ENCODE data around the gene DHRS9. TPM values are rescaled to one million over a fixed set of nuclear protein-coding genes. Genes with fewer than 3 reads are reported as not detected.

DHRS9 gene
- total RNA-seq, 1 experiment from 2014 or later = 2.1 TPM

GRCh38 chr2:169081551-169081950 lies 12.2 kb downstream of the DHRS9 start:
- H3K9ac ChIP-seq (ENCODE audit: low read length) = no peak overlapping the region
- peaks cover 25% of the 10 kb centered on the region for H3K4me1 ChIP-seq (ENCODE audit: low read length)
- no peak overlapping the region for H3K4me3 ChIP-seq (ENCODE audit: low read length)
- H3K36me3 ChIP-seq (ENCODE audit: insufficient read depth, low read length) = no peaks in the 10 kb centered on the region
- no peak for DNase-seq
- H3K79me2 ChIP-seq (ENCODE audit: low read length) = no peaks in the 10 kb centered on the region
- no peaks in the 10 kb centered on the region for H3K9me3 ChIP-seq (ENCODE audit: low read length)
- no peak overlapping the region for H3K27ac ChIP-seq (ENCODE audit: low read length)
- no peak overlapping the region for H2AFZ ChIP-seq (ENCODE audit: low read length)
- H3K4me2 ChIP-seq (ENCODE audit: low read depth, low read length, poor library complexity, severe bottlenecking) = no peak overlapping the region
- no peaks in the 10 kb centered on the region for H3K9me2 ChIP-seq (replicated peaks; ENCODE audit: insufficient read depth, low read length)
- no peaks in the 10 kb centered on the region for H3K27me3 ChIP-seq (ENCODE audit: low read length)
- H4K20me1 ChIP-seq (ENCODE audit: insufficient read depth, low read depth, low read length) = no peaks in the 10 kb centered on the region

GRCh38 chr2:169082995-169083394 lies 13.6 kb downstream of the DHRS9 start:
- Histone ChIP-seq H2AFZ (ENCODE audit: low read length) (no peak overlapping the region; the same call in 1 of the 2 replicates), H3K27ac (ENCODE audit: low read length) (no peak overlapping the region), H3K9me3 (ENCODE audit: low read length) (no peaks in the 10 kb centered on the region), H3K36me3 (ENCODE audit: insufficient read depth, low read length) (no peaks in the 10 kb centered on the region), H3K27me3 (ENCODE audit: low read length) (no peaks in the 10 kb centered on the region), H4K20me1 (ENCODE audit: insufficient read depth, low read depth, low read length) (no peaks in the 10 kb centered on the region), H3K4me1 (ENCODE audit: low read length) (peaks cover 25% of the 10 kb centered on the region), H3K9ac (ENCODE audit: low read length) (no peak overlapping the region), H3K4me2 (ENCODE audit: low read depth, low read length, poor library complexity, severe bottlenecking) (peak overlapping the region; percentile 56), H3K79me2 (ENCODE audit: low read length) (no peaks in the 10 kb centered on the region), H3K4me3 (ENCODE audit: low read length) (peak overlapping the region; percentile 38; the same call in 1 of the 2 replicates), H3K9me2 (replicated peaks; ENCODE audit: insufficient read depth, low read length) (no peaks in the 10 kb centered on the region)
- peak; percentile 83 for DNase-seq

GRCh38 chr2:169086893-169087467 lies 17.6 kb downstream of the DHRS9 start:
- no peak for DNase-seq
- peaks cover 16% of the 10 kb centered on the region for H3K4me1 ChIP-seq (ENCODE audit: low read length)

GRCh38 chr2:169087757-169088379 lies 18.5 kb downstream of the DHRS9 start:
- H3K79me2 ChIP-seq (ENCODE audit: low read length) = no peaks in the 10 kb centered on the region
- H3K4me2 ChIP-seq (ENCODE audit: low read depth, low read length, poor library complexity, severe bottlenecking) = no peak overlapping the region
- H4K20me1 ChIP-seq (ENCODE audit: insufficient read depth, low read depth, low read length) = no peaks in the 10 kb centered on the region
- no peak for DNase-seq
- no peaks in the 10 kb centered on the region for H3K36me3 ChIP-seq (ENCODE audit: insufficient read depth, low read length)
- no peaks in the 10 kb centered on the region for H3K9me3 ChIP-seq (ENCODE audit: low read length)
- H3K27ac ChIP-seq (ENCODE audit: low read length) = no peak overlapping the region
- H3K9me2 ChIP-seq (replicated peaks; ENCODE audit: insufficient read depth, low read length) = no peaks in the 10 kb centered on the region
- no peak overlapping the region for H3K9ac ChIP-seq (ENCODE audit: low read length)
- H3K27me3 ChIP-seq (ENCODE audit: low read length) = no peaks in the 10 kb centered on the region
- H3K4me1 ChIP-seq (ENCODE audit: low read length) = peaks cover 7% of the 10 kb centered on the region
- H3K4me3 ChIP-seq (ENCODE audit: low read length) = no peak overlapping the region
- H2AFZ ChIP-seq (ENCODE audit: low read length) = no peak overlapping the region

More at GRCh38 chr2:169086893-169087467, 17.6 kb downstream of the DHRS9 start:
- Histone ChIP-seq H3K27ac (ENCODE audit: low read length) (no peak overlapping the region), H3K4me3 (ENCODE audit: low read length) (no peak overlapping the region), H3K9me3 (ENCODE audit: low read length) (no peaks in the 10 kb centered on the region), H4K20me1 (ENCODE audit: insufficient read depth, low read depth, low read length) (no peaks in the 10 kb centered on the region), H3K36me3 (ENCODE audit: insufficient read depth, low read length) (no peaks in the 10 kb centered on the region), H3K4me2 (ENCODE audit: low read depth, low read length, poor library complexity, severe bottlenecking) (no peak overlapping the region), H3K79me2 (ENCODE audit: low read length) (no peaks in the 10 kb centered on the region), H3K27me3 (ENCODE audit: low read length) (no peaks in the 10 kb centered on the region), H3K9me2 (replicated peaks; ENCODE audit: insufficient read depth, low read length) (no peaks in the 10 kb centered on the region), H2AFZ (ENCODE audit: low read length) (no peak overlapping the region), H3K9ac (ENCODE audit: low read length) (no peak overlapping the region)

- no peak overlapping the region for H3K27ac ChIP-seq (ENCODE audit: low read length)
- no peak for DNase-seq
- H3K79me2 ChIP-seq (ENCODE audit: low read length) = no peaks in the 10 kb centered on the region
- no peak overlapping the region for H3K9ac ChIP-seq (ENCODE audit: low read length)
- no peak overlapping the region for H3K4me2 ChIP-seq (ENCODE audit: low read depth, low read length, poor library complexity, severe bottlenecking)
- no peak overlapping the region for H3K4me3 ChIP-seq (ENCODE audit: low read length)
- H3K4me1 ChIP-seq (ENCODE audit: low read length) = no peaks in the 10 kb centered on the region
- no peaks in the 10 kb centered on the region for H3K36me3 ChIP-seq (ENCODE audit: insufficient read depth, low read length)
- H3K9me2 ChIP-seq (replicated peaks; ENCODE audit: insufficient read depth, low read length) = no peaks in the 10 kb centered on the region
- no peaks in the 10 kb centered on the region for H3K27me3 ChIP-seq (ENCODE audit: low read length)
- no peaks in the 10 kb centered on the region for H4K20me1 ChIP-seq (ENCODE audit: insufficient read depth, low read depth, low read length)
- no peaks in the 10 kb centered on the region for H3K9me3 ChIP-seq (ENCODE audit: low read length)
- H2AFZ ChIP-seq (ENCODE audit: low read length) = no peak overlapping the region
Measured at GRCh38 chr2:169089182-169089581, 19.8 kb downstream of the DHRS9 start.

GRCh38 chr2:169090133-169090820 lies 20.9 kb downstream of the DHRS9 start:
- H3K4me3 ChIP-seq (ENCODE audit: low read length) = no peak overlapping the region
- no peak overlapping the region for H3K9ac ChIP-seq (ENCODE audit: low read length)
- H3K27me3 ChIP-seq (ENCODE audit: low read length) = no peaks in the 10 kb centered on the region
- no peaks in the 10 kb centered on the region for H4K20me1 ChIP-seq (ENCODE audit: insufficient read depth, low read depth, low read length)
- no peak overlapping the region for H3K4me2 ChIP-seq (ENCODE audit: low read depth, low read length, poor library complexity, severe bottlenecking)
- no peaks in the 10 kb centered on the region for H3K36me3 ChIP-seq (ENCODE audit: insufficient read depth, low read length)
- H3K9me3 ChIP-seq (ENCODE audit: low read length) = no peaks in the 10 kb centered on the region
- no peaks in the 10 kb centered on the region for H3K9me2 ChIP-seq (replicated peaks; ENCODE audit: insufficient read depth, low read length)
- no peak overlapping the region for H2AFZ ChIP-seq (ENCODE audit: low read length)
- H3K27ac ChIP-seq (ENCODE audit: low read length) = no peak overlapping the region
- no peaks in the 10 kb centered on the region for H3K79me2 ChIP-seq (ENCODE audit: low read length)
- no peak for DNase-seq
- peaks cover 10% of the 10 kb centered on the region for H3K4me1 ChIP-seq (ENCODE audit: low read length)

GRCh38 chr2:169091256-169091655 lies 21.9 kb downstream of the DHRS9 start:
- DNase-seq = no peak
- Histone ChIP-seq H3K9me3 (ENCODE audit: low read length) (no peaks in the 10 kb centered on the region), H3K79me2 (ENCODE audit: low read length) (no peaks in the 10 kb centered on the region), H2AFZ (ENCODE audit: low read length) (no peak overlapping the region), H3K4me3 (ENCODE audit: low read length) (no peak overlapping the region), H3K36me3 (ENCODE audit: insufficient read depth, low read length) (no peaks in the 10 kb centered on the region), H3K27ac (ENCODE audit: low read length) (no peak overlapping the region), H3K9ac (ENCODE audit: low read length) (no peak overlapping the region), H3K9me2 (replicated peaks; ENCODE audit: insufficient read depth, low read length) (no peaks in the 10 kb centered on the region), H4K20me1 (ENCODE audit: insufficient read depth, low read depth, low read length) (no peaks in the 10 kb centered on the region), H3K4me2 (ENCODE audit: low read depth, low read length, poor library complexity, severe bottlenecking) (no peak overlapping the region), H3K27me3 (ENCODE audit: low read length) (no peaks in the 10 kb centered on the region), H3K4me1 (ENCODE audit: low read length) (peaks cover 15% of the 10 kb centered on the region)

- no peaks in the 10 kb centered on the region for H3K27me3 ChIP-seq (ENCODE audit: low read length)
- H3K27ac ChIP-seq (ENCODE audit: low read length) = no peak overlapping the region
- H3K4me1 ChIP-seq (ENCODE audit: low read length) = peaks cover 15% of the 10 kb centered on the region
- H3K9ac ChIP-seq (ENCODE audit: low read length) = no peak overlapping the region
- no peaks in the 10 kb centered on the region for H3K9me2 ChIP-seq (replicated peaks; ENCODE audit: insufficient read depth, low read length)
- no peaks in the 10 kb centered on the region for H3K9me3 ChIP-seq (ENCODE audit: low read length)
- H3K4me2 ChIP-seq (ENCODE audit: low read depth, low read length, poor library complexity, severe bottlenecking) = no peak overlapping the region
- H3K36me3 ChIP-seq (ENCODE audit: insufficient read depth, low read length) = no peaks in the 10 kb centered on the region
- no peaks in the 10 kb centered on the region for H3K79me2 ChIP-seq (ENCODE audit: low read length)
- H3K4me3 ChIP-seq (ENCODE audit: low read length) = no peak overlapping the region
- DNase-seq = no peak
- H4K20me1 ChIP-seq (ENCODE audit: insufficient read depth, low read depth, low read length) = no peaks in the 10 kb centered on the region
- H2AFZ ChIP-seq (ENCODE audit: low read length) = no peak overlapping the region
Measured at GRCh38 chr2:169091761-169092519, 22.6 kb downstream of the DHRS9 start.

Measured in Karpas-422 (cell line).